Measurements from ENCODE around the gene KCNS3.

The KCNS3 gene

DNA sequence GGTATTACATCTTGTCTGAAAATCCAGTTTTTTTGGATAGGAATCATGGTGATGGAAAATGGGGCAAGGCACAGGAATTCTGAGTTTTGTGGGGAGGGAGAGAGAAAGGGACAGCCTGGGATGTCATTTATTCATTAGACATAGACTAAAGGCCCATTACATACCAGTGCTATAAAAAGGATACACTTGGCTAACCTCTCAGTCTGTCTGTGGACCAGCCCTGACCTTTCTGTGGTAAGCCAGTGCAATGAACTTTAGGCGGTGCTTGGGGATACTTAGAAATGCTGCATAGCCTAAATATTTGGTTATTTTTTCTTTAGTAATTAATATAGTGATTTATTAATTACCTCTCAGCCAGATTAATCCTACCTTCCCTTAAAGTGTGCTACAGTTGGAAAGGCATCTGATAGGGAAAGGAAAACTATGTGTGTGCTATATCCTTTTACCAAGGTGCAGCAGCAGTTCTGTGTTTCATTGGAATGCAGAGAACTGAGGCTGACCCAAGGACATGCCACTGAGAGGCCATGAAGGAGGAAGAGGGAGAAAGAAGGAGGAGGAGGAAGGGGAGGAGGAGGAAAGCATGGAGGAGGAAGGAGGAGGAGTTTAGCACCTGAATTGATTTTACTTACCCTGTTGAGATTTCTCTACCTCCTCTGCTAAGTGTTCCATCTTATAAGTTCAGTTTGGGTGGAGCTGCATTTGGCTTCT, 37.5 kb downstream of the KCNS3 start:
- FAIRE-seq: no peak

DNA sequence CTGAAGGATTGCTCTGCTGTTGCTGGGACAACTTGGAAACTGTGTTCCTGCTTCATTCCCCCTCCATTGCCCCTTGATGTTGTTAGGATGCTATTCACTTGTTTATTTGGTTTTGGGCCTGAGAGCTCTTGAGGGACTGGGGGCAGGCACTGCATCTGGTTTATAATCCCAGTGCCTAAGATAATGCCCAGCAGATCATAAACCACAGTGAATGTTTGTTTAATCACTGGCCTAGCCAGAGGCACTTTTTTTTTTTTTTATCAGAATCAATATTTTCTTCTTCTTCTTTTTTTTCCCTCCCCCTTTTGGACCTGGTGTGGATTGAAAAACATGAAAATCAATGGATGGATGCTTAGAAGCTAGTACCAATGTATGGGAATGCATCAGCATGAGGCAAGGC, 38.1 kb downstream of the KCNS3 start:
- TF ChIP-seq, protein P1, sequence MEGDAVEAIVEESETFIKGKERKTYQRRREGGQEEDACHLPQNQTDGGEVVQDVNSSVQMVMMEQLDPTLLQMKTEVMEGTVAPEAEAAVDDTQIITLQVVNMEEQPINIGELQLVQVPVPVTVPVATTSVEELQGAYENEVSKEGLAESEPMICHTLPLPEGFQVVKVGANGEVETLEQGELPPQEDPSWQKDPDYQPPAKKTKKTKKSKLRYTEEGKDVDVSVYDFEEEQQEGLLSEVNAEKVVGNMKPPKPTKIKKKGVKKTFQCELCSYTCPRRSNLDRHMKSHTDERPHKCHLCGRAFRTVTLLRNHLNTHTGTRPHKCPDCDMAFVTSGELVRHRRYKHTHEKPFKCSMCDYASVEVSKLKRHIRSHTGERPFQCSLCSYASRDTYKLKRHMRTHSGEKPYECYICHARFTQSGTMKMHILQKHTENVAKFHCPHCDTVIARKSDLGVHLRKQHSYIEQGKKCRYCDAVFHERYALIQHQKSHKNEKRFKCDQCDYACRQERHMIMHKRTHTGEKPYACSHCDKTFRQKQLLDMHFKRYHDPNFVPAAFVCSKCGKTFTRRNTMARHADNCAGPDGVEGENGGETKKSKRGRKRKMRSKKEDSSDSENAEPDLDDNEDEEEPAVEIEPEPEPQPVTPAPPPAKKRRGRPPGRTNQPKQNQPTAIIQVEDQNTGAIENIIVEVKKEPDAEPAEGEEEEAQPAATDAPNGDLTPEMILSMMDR (IDR thresholded peaks at IDR 0.05; ENCODE audit: insufficient read depth, missing control alignments): no peak
- DNase-seq (ENCODE audit: insufficient read length, low spot score): no peak

More for the DNA sequence above, 37.5 kb downstream of the KCNS3 start:
- TF ChIP-seq, protein P1 (IDR thresholded peaks at IDR 0.05; ENCODE audit: insufficient read depth, missing control alignments): no peak
- no peak for DNase-seq (ENCODE audit: insufficient read length, low spot score)

DNA sequence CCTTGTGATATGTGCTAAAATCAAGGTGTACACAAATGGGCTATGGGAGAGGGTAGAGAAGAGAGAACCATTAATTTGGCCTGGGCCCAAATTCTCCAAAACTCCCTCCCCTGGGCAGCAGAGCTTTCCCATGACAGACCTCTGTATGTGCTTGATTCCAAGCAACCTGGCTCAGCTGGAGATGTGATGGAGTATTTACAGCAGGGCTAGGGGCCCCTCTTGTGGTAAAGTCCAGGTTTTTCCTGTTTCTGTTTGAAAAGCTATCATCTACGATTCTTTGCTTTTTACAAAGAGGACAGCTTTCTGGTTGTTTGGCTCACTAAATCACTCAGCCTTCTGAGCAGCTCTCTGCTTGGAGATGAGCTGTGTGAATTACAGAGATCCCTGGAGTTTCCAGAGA, 40.3 kb downstream of the KCNS3 start:
- TF ChIP-seq, protein P1 (IDR thresholded peaks at IDR 0.05; ENCODE audit: insufficient read depth, missing control alignments): no peak
- no peak for DNase-seq (ENCODE audit: insufficient read length, low spot score)
- FAIRE-seq: no peak

More for the DNA sequence above, 38.1 kb downstream of the KCNS3 start:
- no peak for FAIRE-seq

DNA sequence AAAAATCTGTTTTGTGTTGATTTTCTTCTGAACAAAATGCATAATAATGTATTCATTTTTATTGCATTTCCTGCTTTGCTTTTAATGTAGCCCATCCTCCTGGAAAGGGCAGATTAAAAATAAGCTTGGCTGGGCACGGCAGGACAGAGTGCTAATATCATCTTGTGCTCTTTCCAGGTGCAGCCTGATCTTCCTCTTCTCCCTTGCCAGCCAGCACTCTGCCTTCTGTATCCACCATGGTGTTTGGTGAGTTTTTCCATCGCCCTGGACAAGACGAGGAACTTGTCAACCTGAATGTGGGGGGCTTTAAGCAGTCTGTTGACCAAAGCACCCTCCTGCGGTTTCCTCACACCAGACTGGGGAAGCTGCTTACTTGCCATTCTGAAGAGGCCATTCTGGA, 52.3 kb downstream of the KCNS3 start:
- TF ChIP-seq, protein P1 (IDR thresholded peaks at IDR 0.05; ENCODE audit: insufficient read depth, missing control alignments): no peak
- no peak for FAIRE-seq

DNA sequence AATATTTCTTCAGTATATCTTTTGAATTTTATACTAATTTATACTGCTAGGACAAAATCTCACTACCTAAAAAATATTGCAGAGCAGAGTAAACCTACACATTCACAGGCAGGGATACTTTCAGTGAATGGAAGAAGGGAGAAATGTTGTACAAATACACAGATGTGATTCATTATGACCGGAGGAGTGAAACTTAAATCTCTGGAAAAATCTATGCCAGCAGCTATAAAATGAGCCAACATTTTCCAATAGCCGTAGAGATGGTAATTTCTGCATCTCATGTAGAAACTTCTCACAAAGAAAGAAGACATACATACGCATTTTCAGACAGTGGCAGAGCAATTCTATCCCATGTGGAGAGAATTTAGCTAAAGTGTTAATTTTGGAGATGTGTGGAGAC, 54.8 kb downstream of the KCNS3 start:
- FAIRE-seq: no peak

More for the DNA sequence above, 52.3 kb downstream of the KCNS3 start:
- DNase-seq (ENCODE audit: insufficient read length, low spot score): no peak

DNA sequence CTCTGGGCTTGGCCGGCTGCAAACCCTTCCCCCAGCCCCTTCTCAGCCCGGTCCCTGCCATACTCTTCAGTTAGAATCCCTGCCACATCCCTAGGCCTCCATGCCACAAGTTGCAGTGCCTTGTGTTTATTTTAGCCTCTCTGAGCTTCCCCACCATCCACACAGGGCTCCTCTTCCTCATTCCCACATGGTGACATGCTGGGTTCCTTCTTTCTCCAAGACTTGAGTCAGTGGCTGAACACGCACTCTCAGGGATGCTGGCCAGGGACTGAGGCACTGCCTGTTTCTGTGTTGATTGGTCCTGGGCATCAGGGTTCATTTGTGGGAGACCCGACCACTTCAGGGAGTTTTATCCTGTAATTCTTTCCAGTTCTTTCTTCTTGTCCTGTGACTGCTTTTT, 56.3 kb downstream of the KCNS3 start:
- DNase-seq (ENCODE audit: insufficient read length, low spot score) (no peak), FAIRE-seq (no peak)
- TF ChIP-seq, protein P1 (IDR thresholded peaks at IDR 0.05; ENCODE audit: insufficient read depth, missing control alignments): no peak

More for the DNA sequence above, 54.8 kb downstream of the KCNS3 start:
- TF ChIP-seq, protein P1 (IDR thresholded peaks at IDR 0.05; ENCODE audit: insufficient read depth, missing control alignments): no peak
- DNase-seq (ENCODE audit: insufficient read length, low spot score): no peak

DNA sequence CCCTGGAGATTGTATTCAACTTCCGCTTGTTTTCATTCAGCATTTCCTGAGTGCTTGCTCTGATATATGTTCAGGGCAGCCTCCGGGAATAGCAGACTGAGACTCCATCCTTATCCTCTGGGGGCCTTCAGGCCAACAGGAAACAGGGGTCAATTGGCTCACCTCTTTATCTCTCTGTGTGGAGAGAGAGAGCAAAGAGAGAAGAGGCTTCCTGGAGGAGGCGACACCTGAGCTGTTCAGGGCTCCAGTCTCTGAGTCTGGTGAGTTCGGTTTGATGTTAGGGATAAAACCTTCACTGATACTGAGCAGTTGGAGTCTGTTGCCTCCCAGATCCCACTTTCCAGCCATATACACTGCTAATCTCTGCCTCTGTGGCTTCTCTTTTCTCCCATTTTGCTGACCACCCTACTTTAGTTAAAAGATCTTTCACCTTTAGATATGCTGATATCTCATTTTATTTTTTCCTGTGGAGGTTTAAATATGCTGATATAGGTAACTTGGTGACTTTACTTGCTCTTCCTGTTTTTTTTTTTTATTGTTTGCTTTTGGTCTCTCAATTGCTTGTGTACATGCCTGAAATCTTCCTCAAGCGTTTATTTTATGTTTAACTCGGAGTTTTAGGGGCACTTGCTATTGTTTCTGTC, 56.9 kb downstream of the KCNS3 start:
- DNase-seq (ENCODE audit: insufficient read length, low spot score) (no peak), FAIRE-seq (no peak)
- TF ChIP-seq, protein P1 (IDR thresholded peaks at IDR 0.05; ENCODE audit: insufficient read depth, missing control alignments): no peak

Measured in D721Med (cell line).